Fibroblast of the aortic adventitia (primary cell): Measurements from ENCODE around the gene CALCR. TPM values are rescaled to one million over a fixed set of nuclear protein-coding genes. Genes with fewer than 3 reads are reported as not detected.
"Not testable (repeated sequence)": the region's sequence is repeated elsewhere in the genome, so short reads cannot be mapped to it uniquely, and the experiment has no call there.

Source experiments
- DNase-seq: peaks from one replicate; pipeline ENCODE4 v3.0.0-alpha.2; 2010; ENCODE audit warnings: low read depth
- H3K4me3 ChIP-seq: 2 replicates; pipeline ENCODE4 v1.5.1; 2011; ENCODE audit warnings: low read depth, mild to moderate bottlenecking, control low read depth, low read length, moderate library complexity
- CTCF ChIP-seq: IDR thresholded peaks from 2 replicates; pipeline ENCODE4 v1.5.1; 2011; ENCODE audit warnings: mild to moderate bottlenecking, low read length, control low read depth, inconsistent platforms; ENCODE audit not compliant: insufficient read depth
- total RNA-seq: library from RNA; depleted of rRNA; stranded (reverse); fragments of >200 nt; gene quantifications from 2 replicates; pipeline ENCODE4 v1.2.3, GENCODE V29; 2012; ENCODE audit warnings: low replicate concordance

CALCR gene
- total RNA-seq, 1 donor, result not detected

GRCh38 chr7:93594250-93594649 lies 19.7 kb upstream of the CALCR start:
- no peak for DNase-seq
- no peak overlapping the region for H3K4me3 ChIP-seq
- TF ChIP-seq CTCF, result no peak

- TF ChIP-seq CTCF, result no peak
- no peak for DNase-seq
- H3K4me3 ChIP-seq, result no peak overlapping the region
Measured at GRCh38 chr7:93592588-93593266, 18.2 kb upstream of the CALCR start.

- H3K4me3 ChIP-seq, DNase-seq: not testable (repeated sequence)
Measured at GRCh38 chr7:93591224-93592050, 16.9 kb upstream of the CALCR start.

GRCh38 chr7:93586479-93586865 lies 11.9 kb upstream of the CALCR start:
- DNase-seq, result not testable (repeated sequence)

GRCh38 chr7:93585694-93586478 lies 11.4 kb upstream of the CALCR start:
- not testable (repeated sequence) for H3K4me3 ChIP-seq, DNase-seq

More at GRCh38 chr7:93586479-93586865, 11.9 kb upstream of the CALCR start:
- not testable (repeated sequence) for H3K4me3 ChIP-seq

- DNase-seq, result no peak
- no peak overlapping the region for H3K4me3 ChIP-seq
Measured at GRCh38 chr7:93579431-93579830, 4.9 kb upstream of the CALCR start.

GRCh38 chr7:93578762-93579161 lies 4.2 kb upstream of the CALCR start:
- TF ChIP-seq CTCF, result no peak
- no peak for DNase-seq
- no peak overlapping the region for H3K4me3 ChIP-seq

More at GRCh38 chr7:93579431-93579830, 4.9 kb upstream of the CALCR start:
- TF ChIP-seq CTCF, result no peak
